ENCODE data around the gene PRR18. TPM values are rescaled to one million over a fixed set of nuclear protein-coding genes. Genes with fewer than 3 reads are reported as not detected.
A peak's percentile ranks its signal among the peaks of the same experiment; 100 is the strongest.

PRR18 gene
- total and polyA plus RNA-seq, 5 donors from 2014 or later = not detected

DNA sequence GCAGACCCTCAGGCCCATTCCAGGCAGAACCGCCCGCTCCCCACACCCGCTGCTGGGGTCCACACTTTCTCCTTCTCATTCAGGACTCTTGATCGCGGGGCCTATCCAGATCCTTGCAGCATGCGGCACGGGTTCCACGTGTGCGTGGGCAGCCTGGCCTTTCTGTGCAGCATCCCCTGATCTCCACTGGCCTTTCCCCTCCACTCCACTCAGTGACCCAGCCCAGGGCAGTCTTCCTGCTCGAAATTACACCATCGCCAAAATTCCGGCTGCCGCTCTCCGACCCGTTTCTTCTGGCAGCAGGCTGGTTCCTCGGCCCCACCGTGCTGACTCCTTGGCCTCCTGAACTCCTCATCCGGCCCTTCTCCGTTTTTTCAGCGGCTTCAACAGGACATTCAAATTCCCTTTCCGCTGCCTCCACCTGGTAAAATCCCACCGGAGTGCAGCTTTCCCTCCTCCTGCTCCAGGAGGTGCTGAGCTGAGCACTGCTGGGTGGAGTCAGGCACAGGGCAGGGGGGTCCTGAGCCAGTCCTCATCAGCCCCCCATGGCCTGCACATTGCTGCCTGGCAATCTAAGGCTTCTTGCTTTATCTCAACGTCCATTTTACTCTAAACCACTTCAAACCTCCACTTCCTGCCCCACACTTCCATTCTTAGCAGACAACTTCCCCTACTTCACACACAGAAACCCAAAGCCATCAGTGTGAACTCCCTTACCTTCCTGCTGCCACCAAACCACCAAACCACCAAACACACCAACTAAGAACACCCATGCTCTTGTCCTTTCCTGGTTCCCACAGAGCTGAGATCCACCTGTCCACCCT is 25.2 kb upstream of the PRR18 start:
- Histone ChIP-seq H3K4me1 (ENCODE audit: control insufficient read depth, insufficient read depth, low read length, poor library complexity, severe bottlenecking) (peaks cover 70% of the 10 kb centered on the region), H3K27me3 (ENCODE audit: control insufficient read depth, insufficient read depth, low read length) (no peaks in the 10 kb centered on the region), H3K4me3 (ENCODE audit: low read depth, low read length) (peak overlapping the region; percentile 42), H3K36me3 (ENCODE audit: control insufficient read depth, insufficient read depth, low read length) (peaks cover 42% of the 10 kb centered on the region), H3K9me3 (ENCODE audit: control insufficient read depth in 2 of 2, low read length in 2 of 2) (no peaks in the 10 kb centered on the region), H3K27ac (ENCODE audit: insufficient read depth, low read length, poor library complexity, severe bottlenecking) (no peak overlapping the region)
- ATAC-seq (ENCODE audit: low read depth in 2 of 2) (peak; percentile 83), DNase-seq (peak in 2 of 3 donors; percentile 54 to 83)
- Mint-ChIP-seq H3K9me3 (no peaks in the 10 kb centered on the region), H3K36me3 (peaks cover 43% of the 10 kb centered on the region), H3K27ac (peak overlapping the region; percentile 52 to 90 (median 78)), H3K4me3 (peak overlapping the region; percentile 0 to 69 (median 53)), H3K27me3 (no peaks in the 10 kb centered on the region), H3K4me1 (peaks cover 7 to 63% (median 43%) of the 10 kb centered on the region in 4 donors)

GRCh38 chr6:166331503-166332415 is 23.6 kb upstream of the PRR18 start:
- peaks cover 57% of the 10 kb centered on the region for H3K4me1 ChIP-seq (ENCODE audit: control insufficient read depth, insufficient read depth, low read length, poor library complexity, severe bottlenecking)
- H3K36me3 Mint-ChIP-seq = peaks cover 43% of the 10 kb centered on the region
- H3K4me3 Mint-ChIP-seq = peak overlapping the region in 1 of 4 donors; percentile 55
- no peaks in the 10 kb centered on the region for H3K9me3 ChIP-seq (ENCODE audit: control insufficient read depth in 2 of 2, low read length in 2 of 2)
- no peak overlapping the region for H3K27ac ChIP-seq (ENCODE audit: insufficient read depth, low read length, poor library complexity, severe bottlenecking)
- H3K27me3 ChIP-seq (ENCODE audit: control insufficient read depth, insufficient read depth, low read length) = no peaks in the 10 kb centered on the region
- peaks cover 37% of the 10 kb centered on the region for H3K36me3 ChIP-seq (ENCODE audit: control insufficient read depth, insufficient read depth, low read length)
- peaks cover 12 to 63% (median 36%) of the 10 kb centered on the region in 4 donors for H3K4me1 Mint-ChIP-seq
- no peaks in the 10 kb centered on the region for H3K27me3 Mint-ChIP-seq
- peak overlapping the region in 1 of 3 donors; percentile 68 for H3K27ac Mint-ChIP-seq
- ATAC-seq (ENCODE audit: low read depth in 2 of 2) (no peak), DNase-seq (no peak)
- no peak overlapping the region for H3K4me3 ChIP-seq (ENCODE audit: low read depth, low read length)
- H3K9me3 Mint-ChIP-seq = no peaks in the 10 kb centered on the region

DNA sequence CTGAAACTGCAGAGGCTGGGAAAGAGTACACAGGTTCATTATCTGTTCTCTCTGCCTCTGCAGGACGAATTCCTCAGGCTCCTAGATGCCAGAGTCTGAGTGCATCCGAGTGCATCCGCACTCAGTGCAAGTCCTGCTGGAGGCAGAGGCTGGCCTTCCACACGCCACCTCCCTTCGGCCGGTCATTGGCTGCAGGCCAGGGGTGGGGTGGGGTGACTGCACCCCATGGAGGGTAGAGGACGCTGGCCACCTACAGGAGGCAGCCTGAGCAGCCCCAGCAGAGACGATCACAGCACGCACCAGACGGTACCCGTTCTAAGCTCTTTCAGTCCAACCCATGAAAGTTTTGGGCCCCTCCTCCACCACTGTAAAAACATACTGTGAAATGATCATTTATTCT is 22.4 kb upstream of the PRR18 start:
- H3K27ac Mint-ChIP-seq = no peak overlapping the region
- no peak overlapping the region for H3K4me3 ChIP-seq (ENCODE audit: low read depth, low read length)
- peaks cover 43% of the 10 kb centered on the region for H3K36me3 ChIP-seq (ENCODE audit: control insufficient read depth, insufficient read depth, low read length)
- DNase-seq (no peak), ATAC-seq (ENCODE audit: low read depth in 2 of 2) (no peak)
- peaks cover 48% of the 10 kb centered on the region for H3K4me1 ChIP-seq (ENCODE audit: control insufficient read depth, insufficient read depth, low read length, poor library complexity, severe bottlenecking)
- peaks cover 12 to 51% (median 33%) of the 10 kb centered on the region in 4 donors for H3K4me1 Mint-ChIP-seq
- no peaks in the 10 kb centered on the region for H3K9me3 Mint-ChIP-seq
- H3K27me3 ChIP-seq (ENCODE audit: control insufficient read depth, insufficient read depth, low read length) = no peaks in the 10 kb centered on the region
- no peaks in the 10 kb centered on the region for H3K9me3 ChIP-seq (ENCODE audit: control insufficient read depth in 2 of 2, low read length in 2 of 2)
- H3K36me3 Mint-ChIP-seq = peaks cover 46% of the 10 kb centered on the region
- H3K4me3 Mint-ChIP-seq = no peak overlapping the region
- H3K27ac ChIP-seq (ENCODE audit: insufficient read depth, low read length, poor library complexity, severe bottlenecking) = no peak overlapping the region
- no peaks in the 10 kb centered on the region for H3K27me3 Mint-ChIP-seq

DNA sequence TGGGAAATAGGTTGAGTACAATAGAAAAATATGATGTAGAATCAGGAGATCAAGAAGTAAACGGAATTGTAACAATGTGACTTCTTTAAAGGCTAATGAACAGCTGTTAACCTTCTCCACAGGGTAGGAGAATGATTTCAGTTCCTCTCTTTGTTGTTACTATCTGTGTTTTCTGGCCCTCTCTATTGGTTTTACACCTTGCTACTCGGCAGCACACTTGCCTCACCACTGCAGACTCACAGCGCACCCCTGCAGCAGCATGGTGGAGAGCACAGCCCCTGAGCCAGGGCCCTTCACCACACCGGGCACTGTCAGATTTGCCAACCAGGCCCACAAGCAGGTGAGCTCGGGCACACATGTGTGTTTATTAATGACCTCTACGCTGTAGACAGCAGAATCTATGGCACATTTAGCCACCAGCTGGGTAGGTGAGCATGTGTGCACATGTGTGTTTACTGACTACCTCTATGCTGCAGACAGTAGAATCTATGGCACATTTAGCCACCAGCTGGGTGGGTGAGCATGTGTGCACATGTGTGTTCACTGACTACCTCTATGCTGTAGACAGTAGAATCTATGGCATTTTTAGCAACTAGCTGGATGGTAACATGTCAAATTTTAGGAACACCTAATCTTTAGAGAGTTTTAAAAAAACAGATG is 17.3 kb upstream of the PRR18 start:
- Histone ChIP-seq H3K4me3 (ENCODE audit: low read depth, low read length) (no peak overlapping the region), H3K27me3 (ENCODE audit: control insufficient read depth, insufficient read depth, low read length) (no peaks in the 10 kb centered on the region), H3K27ac (ENCODE audit: insufficient read depth, low read length, poor library complexity, severe bottlenecking) (no peak overlapping the region), H3K4me1 (ENCODE audit: control insufficient read depth, insufficient read depth, low read length, poor library complexity, severe bottlenecking) (peaks cover 7% of the 10 kb centered on the region), H3K9me3 (ENCODE audit: control insufficient read depth in 2 of 2, low read length in 2 of 2) (no peaks in the 10 kb centered on the region), H3K36me3 (ENCODE audit: control insufficient read depth, insufficient read depth, low read length) (peaks cover 60% of the 10 kb centered on the region)
- Mint-ChIP-seq H3K9me3 (no peaks in the 10 kb centered on the region), H3K27me3 (no peaks in the 10 kb centered on the region), H3K36me3 (peaks cover 38% of the 10 kb centered on the region), H3K4me3 (no peak overlapping the region), H3K27ac (no peak overlapping the region), H3K4me1 (peaks cover 6 to 22% (median 15%) of the 10 kb centered on the region in 4 donors)
- DNase-seq (no peak), ATAC-seq (ENCODE audit: low read depth in 2 of 2) (no peak)

GRCh38 chr6:166323395-166323794 is 15.2 kb upstream of the PRR18 start:
- Mint-ChIP-seq H3K4me3 (no peak overlapping the region), H3K9me3 (no peaks in the 10 kb centered on the region), H3K27me3 (no peaks in the 10 kb centered on the region), H3K36me3 (peaks cover 44% of the 10 kb centered on the region), H3K27ac (peak overlapping the region in 2 of 3 donors; percentile 6 to 95), H3K4me1 (peaks cover 5 to 12% (median 9%) of the 10 kb centered on the region in 4 donors)
- Histone ChIP-seq H3K4me1 (ENCODE audit: control insufficient read depth, insufficient read depth, low read length, poor library complexity, severe bottlenecking) (no peaks in the 10 kb centered on the region), H3K27ac (ENCODE audit: insufficient read depth, low read length, poor library complexity, severe bottlenecking) (no peak overlapping the region), H3K36me3 (ENCODE audit: control insufficient read depth, insufficient read depth, low read length) (peaks cover 53% of the 10 kb centered on the region), H3K4me3 (ENCODE audit: low read depth, low read length) (no peak overlapping the region), H3K9me3 (ENCODE audit: control insufficient read depth in 2 of 2, low read length in 2 of 2) (no peaks in the 10 kb centered on the region), H3K27me3 (ENCODE audit: control insufficient read depth, insufficient read depth, low read length) (no peaks in the 10 kb centered on the region)
- no peak for ATAC-seq (ENCODE audit: low read depth in 2 of 2)
- no peak for DNase-seq

DNA sequence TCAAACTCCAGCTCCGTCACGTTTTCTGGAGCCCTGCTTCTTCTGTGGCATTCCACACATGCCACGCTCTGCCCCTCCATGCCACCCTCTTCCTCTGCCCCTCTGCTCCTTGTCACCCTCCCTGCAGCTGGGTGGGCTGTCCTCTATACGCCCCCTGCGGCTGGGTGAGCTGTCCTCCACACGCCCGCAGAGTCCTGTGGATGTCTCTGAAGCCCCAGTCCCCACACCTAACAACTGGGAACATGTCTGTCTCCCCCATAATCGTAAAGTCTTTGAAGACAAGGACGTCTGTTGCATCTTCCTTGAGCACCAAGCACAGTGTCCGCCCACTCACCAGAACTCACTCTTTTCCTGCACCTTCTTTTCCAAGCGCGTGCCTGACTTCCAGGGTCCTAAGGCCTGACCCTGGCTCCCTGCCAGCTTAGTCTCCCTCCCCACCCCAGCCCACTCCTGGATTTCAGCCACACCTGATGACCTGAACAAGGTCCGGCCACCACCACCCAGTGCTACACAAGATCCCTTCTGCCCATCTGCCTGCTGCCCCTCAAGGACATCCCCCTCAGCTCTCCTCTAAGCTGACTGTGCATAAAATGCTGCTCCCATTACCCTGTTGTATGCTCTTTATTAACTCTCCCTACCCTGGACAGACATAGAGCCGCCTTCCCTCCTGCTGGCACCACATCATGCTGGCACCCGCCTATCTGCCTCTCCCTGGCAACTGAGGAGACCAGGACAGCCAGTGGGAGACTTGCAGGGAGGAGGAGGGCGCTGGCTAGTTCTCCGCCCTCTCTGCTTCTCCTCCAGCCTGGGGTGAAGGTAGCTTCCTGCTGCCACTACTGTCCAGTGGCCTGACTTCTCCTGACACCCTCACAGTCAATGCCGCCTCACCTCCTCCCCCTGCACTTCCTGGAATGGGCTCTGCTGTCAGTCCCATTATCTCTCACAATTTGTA is 10.7 kb upstream of the PRR18 start:
- H3K36me3 ChIP-seq (ENCODE audit: control insufficient read depth, insufficient read depth, low read length) = peaks cover 22% of the 10 kb centered on the region
- Mint-ChIP-seq H3K36me3 (peaks cover 19% of the 10 kb centered on the region), H3K9me3 (no peaks in the 10 kb centered on the region), H3K4me1 (peaks cover 0 to 5% (median 2%) of the 10 kb centered on the region in 4 donors), H3K27me3 (no peaks in the 10 kb centered on the region), H3K27ac (peak overlapping the region in 1 of 3 donors; percentile 56), H3K4me3 (no peak overlapping the region)
- ATAC-seq (ENCODE audit: low read depth in 2 of 2) = no peak
- no peak for DNase-seq
- H3K4me3 ChIP-seq (ENCODE audit: low read depth, low read length) = no peak overlapping the region
- H3K27me3 ChIP-seq (ENCODE audit: control insufficient read depth, insufficient read depth, low read length) = no peaks in the 10 kb centered on the region
- H3K27ac ChIP-seq (ENCODE audit: insufficient read depth, low read length, poor library complexity, severe bottlenecking) = no peak overlapping the region
- H3K4me1 ChIP-seq (ENCODE audit: control insufficient read depth, insufficient read depth, low read length, poor library complexity, severe bottlenecking) = no peaks in the 10 kb centered on the region
- no peaks in the 10 kb centered on the region for H3K9me3 ChIP-seq (ENCODE audit: control insufficient read depth in 2 of 2, low read length in 2 of 2)

Data from CD4-positive, CD25-positive, alpha-beta regulatory T cell (primary cell).